ENCODE data around the gene ZNF430. TPM values are rescaled to one million over a fixed set of nuclear protein-coding genes. Genes with fewer than 3 reads are reported as not detected.
"Not testable (repeated sequence)": the region's sequence is repeated elsewhere in the genome, so short reads cannot be mapped to it uniquely, and the experiment has no call there.

ZNF430 gene
- 5.8 TPM for polyA plus RNA-seq (2013, experiment 1 of 2)
- polyA plus RNA-seq (2013, experiment 2 of 2): 6.3 TPM

- Histone ChIP-seq H3K23ac (ENCODE audit: low read length in 2 of 2) (no peak within 1 kb of the TSS), H3K18ac (ENCODE audit: low read depth in 1 of 2, low read length in 2 of 2) (peak within 1 kb of the TSS; percentile 8 to 73), H2BK15ac (ENCODE audit: low read depth, poor library complexity, severe bottlenecking) (no peak within 1 kb of the TSS), H3K14ac (ENCODE audit: low read length in 2 of 2) (peak within 1 kb of the TSS in 1 of 2 experiments; percentile 91), H2AK5ac (ENCODE audit: low read length, severe bottlenecking) (no peak within 1 kb of the TSS), H3K4me2 (ENCODE audit: low read length, poor library complexity, severe bottlenecking) (peak within 1 kb of the TSS; percentile 70), H2AFZ (ENCODE audit: low read depth, low read length) (peak within 1 kb of the TSS; percentile 95), H3K9ac (ENCODE audit: low read length) (peak within 1 kb of the TSS; percentile 97), H3K79me1 (replicated peaks; ENCODE audit: low read length, poor library complexity, severe bottlenecking) (peaks cover 11% of the 10 kb centered on the region), H3K4me3 (ENCODE audit: insufficient read depth in 1 of 2, low read depth in 1 of 2, low read length in 2 of 2) (peak within 1 kb of the TSS; percentile 91 to 94), H3K27ac (ENCODE audit: low read length, poor library complexity, severe bottlenecking) (peak within 1 kb of the TSS; percentile 34), H3K4ac (ENCODE audit: low read depth in 1 of 2, low read length in 2 of 2) (peak within 1 kb of the TSS in 1 of 2 experiments; percentile 75), H3K4me1 (ENCODE audit: control insufficient read depth, insufficient read depth, low read depth, low read length) (peaks cover 4% of the 10 kb centered on the region), H3K9me3 (ENCODE audit: control insufficient read depth, low read length) (no peaks in the 10 kb centered on the region), H2BK5ac (ENCODE audit: low read depth, low read length, poor library complexity, severe bottlenecking) (no peak within 1 kb of the TSS), H2BK12ac (ENCODE audit: low read length in 2 of 2) (no peak within 1 kb of the TSS), H2BK120ac (ENCODE audit: low read depth, low read length) (no peak within 1 kb of the TSS), H4K91ac (ENCODE audit: low read length) (peak within 1 kb of the TSS; percentile 70), H4K8ac (ENCODE audit: low read length) (peak within 1 kb of the TSS; percentile 62), H3K36me3 (ENCODE audit: control insufficient read depth in 1 of 2, insufficient read depth in 2 of 2, low read depth in 1 of 2, low read length in 2 of 2) (peaks cover 8 to 10% of the 10 kb centered on the region in 2 experiments), H3K27me3 (ENCODE audit: control insufficient read depth in 1 of 2, insufficient read depth in 1 of 2, low read length in 2 of 2) (no peaks in the 10 kb centered on the region)
- 4% methylated on average over 38 of the region's 44 CpGs for WGBS
- DNase-seq: peak; percentile 95
Measured at GRCh38 chr19:21020298-21021227, at the start of gene ZNF430. Gene ZNF430, plus strand, starts transcription at chr19:21020657. Its CDS starts 144 bp downstream, at chr19:21020801.

- H3K4me3 ChIP-seq (ENCODE audit: insufficient read depth in 1 of 2, low read depth in 1 of 2, low read length in 2 of 2); H2AK5ac ChIP-seq (ENCODE audit: low read length, severe bottlenecking); H3K23ac ChIP-seq (ENCODE audit: low read length in 2 of 2); H3K27me3 ChIP-seq (ENCODE audit: control insufficient read depth in 1 of 2, insufficient read depth in 1 of 2, low read length in 2 of 2); DNase-seq; H3K4ac ChIP-seq (ENCODE audit: low read depth in 1 of 2, low read length in 2 of 2); H2BK15ac ChIP-seq (ENCODE audit: low read depth, poor library complexity, severe bottlenecking); H3K79me1 ChIP-seq (replicated peaks; ENCODE audit: low read length, poor library complexity, severe bottlenecking); H4K91ac ChIP-seq (ENCODE audit: low read length); H2BK5ac ChIP-seq (ENCODE audit: low read depth, low read length, poor library complexity, severe bottlenecking); H4K8ac ChIP-seq (ENCODE audit: low read length); H3K4me1 ChIP-seq (ENCODE audit: control insufficient read depth, insufficient read depth, low read depth, low read length); H3K4me2 ChIP-seq (ENCODE audit: low read length, poor library complexity, severe bottlenecking); H3K9ac ChIP-seq (ENCODE audit: low read length); H2AFZ ChIP-seq (ENCODE audit: low read depth, low read length); H3K14ac ChIP-seq (ENCODE audit: low read length in 2 of 2); H3K27ac ChIP-seq (ENCODE audit: low read length, poor library complexity, severe bottlenecking); H3K18ac ChIP-seq (ENCODE audit: low read depth in 1 of 2, low read length in 2 of 2); H2BK120ac ChIP-seq (ENCODE audit: low read depth, low read length); H2BK12ac ChIP-seq (ENCODE audit: low read length in 2 of 2); H3K36me3 ChIP-seq (ENCODE audit: control insufficient read depth in 1 of 2, insufficient read depth in 2 of 2, low read depth in 1 of 2, low read length in 2 of 2): not testable (repeated sequence)
- 81% methylated on average over 2 of the region's 2 CpGs for WGBS
- peaks cover 15% of the 10 kb centered on the region for H3K9me3 ChIP-seq (ENCODE audit: control insufficient read depth, low read length)
Measured at GRCh38 chr19:20992788-20993187, 27.7 kb upstream of the ZNF430 start.

DNA sequence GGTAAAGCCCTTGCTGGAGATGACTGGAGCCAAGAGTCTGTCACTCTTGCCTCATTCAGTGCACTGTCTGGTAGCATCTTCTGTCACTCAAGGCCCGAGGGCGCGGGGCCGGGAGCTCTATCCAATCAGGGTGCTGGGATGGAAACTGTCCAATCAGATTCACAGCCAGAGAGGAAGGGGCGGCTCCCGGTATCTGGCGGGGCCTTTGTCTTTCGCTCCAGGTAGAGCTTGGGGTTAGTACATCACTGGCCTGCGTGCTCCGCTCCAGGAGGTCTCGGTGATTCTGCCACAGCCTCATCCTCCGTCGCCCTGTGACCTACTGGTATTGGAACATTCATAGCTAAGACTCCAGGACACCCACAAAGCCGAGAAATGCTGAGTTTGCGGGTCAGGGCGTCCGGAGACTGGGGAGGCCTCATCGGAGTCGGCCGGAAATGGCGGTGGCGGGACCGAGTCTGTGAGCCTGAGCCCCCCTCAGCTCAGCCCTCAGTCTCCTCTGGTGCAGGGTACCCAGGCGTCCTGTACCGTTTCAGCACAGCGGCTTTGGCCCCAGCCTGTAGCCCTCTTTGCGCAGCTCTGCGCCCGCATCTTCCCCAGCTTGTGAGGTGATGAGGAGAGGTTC, 20.6 kb upstream of the ZNF430 start:
- Histone ChIP-seq H3K27ac (ENCODE audit: low read length, poor library complexity, severe bottlenecking) (no peak overlapping the region), H3K79me1 (replicated peaks; ENCODE audit: low read length, poor library complexity, severe bottlenecking) (no peaks in the 10 kb centered on the region), H3K14ac (ENCODE audit: low read length in 2 of 2) (no peak overlapping the region), H4K91ac (ENCODE audit: low read length) (no peak overlapping the region), H3K4me1 (ENCODE audit: control insufficient read depth, insufficient read depth, low read depth, low read length) (peaks cover 5% of the 10 kb centered on the region), H2BK120ac (ENCODE audit: low read depth, low read length) (no peak overlapping the region), H3K9ac (ENCODE audit: low read length) (peak overlapping the region; percentile 77), H4K8ac (ENCODE audit: low read length) (peak overlapping the region; percentile 61), H2AFZ (ENCODE audit: low read depth, low read length) (peak overlapping the region; percentile 6), H3K9me3 (ENCODE audit: control insufficient read depth, low read length) (no peaks in the 10 kb centered on the region), H3K36me3 (ENCODE audit: control insufficient read depth in 1 of 2, insufficient read depth in 2 of 2, low read depth in 1 of 2, low read length in 2 of 2) (no peaks in the 10 kb centered on the region), H3K18ac (ENCODE audit: low read depth in 1 of 2, low read length in 2 of 2) (no peak overlapping the region), H2BK5ac (ENCODE audit: low read depth, low read length, poor library complexity, severe bottlenecking) (no peak overlapping the region), H3K4me3 (ENCODE audit: insufficient read depth in 1 of 2, low read depth in 1 of 2, low read length in 2 of 2) (peak overlapping the region; percentile 55 to 80), H3K4ac (ENCODE audit: low read depth in 1 of 2, low read length in 2 of 2) (no peak overlapping the region), H3K23ac (ENCODE audit: low read length in 2 of 2) (no peak overlapping the region), H3K4me2 (ENCODE audit: low read length, poor library complexity, severe bottlenecking) (peak overlapping the region; percentile 76), H2BK12ac (ENCODE audit: low read length in 2 of 2) (no peak overlapping the region), H2AK5ac (ENCODE audit: low read length, severe bottlenecking) (no peak overlapping the region), H3K27me3 (ENCODE audit: control insufficient read depth in 1 of 2, insufficient read depth in 1 of 2, low read length in 2 of 2) (no peaks in the 10 kb centered on the region), H2BK15ac (ENCODE audit: low read depth, poor library complexity, severe bottlenecking) (no peak overlapping the region)
- WGBS: 6% methylated on average over 29 of the region's 29 CpGs
- peak; percentile 84 for DNase-seq

GRCh38 chr19:21021238-21021637, 781 bp downstream of the ZNF430 start:
- H3K36me3 ChIP-seq (ENCODE audit: control insufficient read depth in 1 of 2, insufficient read depth in 2 of 2, low read depth in 1 of 2, low read length in 2 of 2): peaks cover 11 to 16% of the 10 kb centered on the region in 2 experiments
- H3K4me3 ChIP-seq (ENCODE audit: insufficient read depth in 1 of 2, low read depth in 1 of 2, low read length in 2 of 2): peak overlapping the region; percentile 91 to 94
- not testable (repeated sequence) for H2BK15ac ChIP-seq (ENCODE audit: low read depth, poor library complexity, severe bottlenecking); H3K4me1 ChIP-seq (ENCODE audit: control insufficient read depth, insufficient read depth, low read depth, low read length); H4K8ac ChIP-seq (ENCODE audit: low read length); H2BK5ac ChIP-seq (ENCODE audit: low read depth, low read length, poor library complexity, severe bottlenecking); H3K27ac ChIP-seq (ENCODE audit: low read length, poor library complexity, severe bottlenecking); H2AK5ac ChIP-seq (ENCODE audit: low read length, severe bottlenecking); H3K27me3 ChIP-seq (ENCODE audit: control insufficient read depth in 1 of 2, insufficient read depth in 1 of 2, low read length in 2 of 2); H2BK120ac ChIP-seq (ENCODE audit: low read depth, low read length); H3K23ac ChIP-seq (ENCODE audit: low read length in 2 of 2); H3K9me3 ChIP-seq (ENCODE audit: control insufficient read depth, low read length); H2BK12ac ChIP-seq (ENCODE audit: low read length in 2 of 2); H3K14ac ChIP-seq (ENCODE audit: low read length in 2 of 2); H4K91ac ChIP-seq (ENCODE audit: low read length); H3K4ac ChIP-seq (ENCODE audit: low read depth in 1 of 2, low read length in 2 of 2)
- peaks cover 11% of the 10 kb centered on the region for H3K79me1 ChIP-seq (replicated peaks; ENCODE audit: low read length, poor library complexity, severe bottlenecking)
- peak; percentile 18 for DNase-seq
- peak overlapping the region; percentile 95 for H2AFZ ChIP-seq (ENCODE audit: low read depth, low read length)
- peak overlapping the region; percentile 97 for H3K9ac ChIP-seq (ENCODE audit: low read length)
- H3K4me2 ChIP-seq (ENCODE audit: low read length, poor library complexity, severe bottlenecking): peak overlapping the region; percentile 70
- peak overlapping the region in 1 of 2 experiments; percentile 40 for H3K18ac ChIP-seq (ENCODE audit: low read depth in 1 of 2, low read length in 2 of 2)
- WGBS: 22% methylated on average over 7 of the region's 11 CpGs

All from mesenchymal stem cell (in vitro differentiated cells and primary cell).